Panc1 (cell line): ENCODE results near the gene PADI2.

Experiments
- POLR2AphosphoS5 ChIP-seq: IDR thresholded peaks from 2 replicates; pipeline ENCODE4 v1.6.1; 2012; ENCODE audit warnings: mild to moderate bottlenecking, low read depth, low read length, moderate library complexity
- TF ChIP-seq, protein P1 (sequence below): fragments of 450-650 bp; IDR thresholded peaks from 2 replicates; pipeline ENCODE4 v1.5.1; 2017; ENCODE audit warnings: mild to moderate bottlenecking
- TF ChIP-seq, protein P2 (sequence below), 2 experiments: IDR thresholded peaks; 2 replicates each; pipeline ENCODE4 v1.6.1; 2011 to 2012; ENCODE audit warnings: low read depth in 2 of 2, control low read depth in 1 of 2, low read length in 1 of 2, mild to moderate bottlenecking in 1 of 2, moderate library complexity in 1 of 2; ENCODE audit not compliant: insufficient read depth in 1 of 2

GRCh38 chr1:17112496-17113236 is 6.6 kb downstream of the PADI2 start:
- TF ChIP-seq, protein P1, sequence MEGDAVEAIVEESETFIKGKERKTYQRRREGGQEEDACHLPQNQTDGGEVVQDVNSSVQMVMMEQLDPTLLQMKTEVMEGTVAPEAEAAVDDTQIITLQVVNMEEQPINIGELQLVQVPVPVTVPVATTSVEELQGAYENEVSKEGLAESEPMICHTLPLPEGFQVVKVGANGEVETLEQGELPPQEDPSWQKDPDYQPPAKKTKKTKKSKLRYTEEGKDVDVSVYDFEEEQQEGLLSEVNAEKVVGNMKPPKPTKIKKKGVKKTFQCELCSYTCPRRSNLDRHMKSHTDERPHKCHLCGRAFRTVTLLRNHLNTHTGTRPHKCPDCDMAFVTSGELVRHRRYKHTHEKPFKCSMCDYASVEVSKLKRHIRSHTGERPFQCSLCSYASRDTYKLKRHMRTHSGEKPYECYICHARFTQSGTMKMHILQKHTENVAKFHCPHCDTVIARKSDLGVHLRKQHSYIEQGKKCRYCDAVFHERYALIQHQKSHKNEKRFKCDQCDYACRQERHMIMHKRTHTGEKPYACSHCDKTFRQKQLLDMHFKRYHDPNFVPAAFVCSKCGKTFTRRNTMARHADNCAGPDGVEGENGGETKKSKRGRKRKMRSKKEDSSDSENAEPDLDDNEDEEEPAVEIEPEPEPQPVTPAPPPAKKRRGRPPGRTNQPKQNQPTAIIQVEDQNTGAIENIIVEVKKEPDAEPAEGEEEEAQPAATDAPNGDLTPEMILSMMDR = no peak
- TF ChIP-seq POLR2AphosphoS5 = no peak; the same call in 1 of the 2 replicates
- TF ChIP-seq, protein P2, sequence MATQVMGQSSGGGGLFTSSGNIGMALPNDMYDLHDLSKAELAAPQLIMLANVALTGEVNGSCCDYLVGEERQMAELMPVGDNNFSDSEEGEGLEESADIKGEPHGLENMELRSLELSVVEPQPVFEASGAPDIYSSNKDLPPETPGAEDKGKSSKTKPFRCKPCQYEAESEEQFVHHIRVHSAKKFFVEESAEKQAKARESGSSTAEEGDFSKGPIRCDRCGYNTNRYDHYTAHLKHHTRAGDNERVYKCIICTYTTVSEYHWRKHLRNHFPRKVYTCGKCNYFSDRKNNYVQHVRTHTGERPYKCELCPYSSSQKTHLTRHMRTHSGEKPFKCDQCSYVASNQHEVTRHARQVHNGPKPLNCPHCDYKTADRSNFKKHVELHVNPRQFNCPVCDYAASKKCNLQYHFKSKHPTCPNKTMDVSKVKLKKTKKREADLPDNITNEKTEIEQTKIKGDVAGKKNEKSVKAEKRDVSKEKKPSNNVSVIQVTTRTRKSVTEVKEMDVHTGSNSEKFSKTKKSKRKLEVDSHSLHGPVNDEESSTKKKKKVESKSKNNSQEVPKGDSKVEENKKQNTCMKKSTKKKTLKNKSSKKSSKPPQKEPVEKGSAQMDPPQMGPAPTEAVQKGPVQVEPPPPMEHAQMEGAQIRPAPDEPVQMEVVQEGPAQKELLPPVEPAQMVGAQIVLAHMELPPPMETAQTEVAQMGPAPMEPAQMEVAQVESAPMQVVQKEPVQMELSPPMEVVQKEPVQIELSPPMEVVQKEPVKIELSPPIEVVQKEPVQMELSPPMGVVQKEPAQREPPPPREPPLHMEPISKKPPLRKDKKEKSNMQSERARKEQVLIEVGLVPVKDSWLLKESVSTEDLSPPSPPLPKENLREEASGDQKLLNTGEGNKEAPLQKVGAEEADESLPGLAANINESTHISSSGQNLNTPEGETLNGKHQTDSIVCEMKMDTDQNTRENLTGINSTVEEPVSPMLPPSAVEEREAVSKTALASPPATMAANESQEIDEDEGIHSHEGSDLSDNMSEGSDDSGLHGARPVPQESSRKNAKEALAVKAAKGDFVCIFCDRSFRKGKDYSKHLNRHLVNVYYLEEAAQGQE (IDR thresholded peaks at IDR 0.05; ENCODE audit: insufficient read depth in 1 of 2, low read depth in 2 of 2, low read length in 1 of 2) = no peak
